Mesenteric fat pad (tissue), 1 donor: ENCODE data around the gene MLH1. TPM values are rescaled to one million over a fixed set of nuclear protein-coding genes. Genes with fewer than 3 reads are reported as not detected.
"Not testable (repeated sequence)": the region's sequence is repeated elsewhere in the genome, so short reads cannot be mapped to it uniquely, and the experiment has no call there.

Experiments used
- DNase-seq: peaks from one replicate; pipeline ENCODE4 v3.0.0-alpha.2; 2020; ENCODE audit warnings: low spot score
- total RNA-seq: library from RNA; stranded (reverse); fragmentation: NEBNext Ultra II Directional; extraction: Animal tissue kit (Norgen Biotek cat#: 25700); gene quantifications from one replicate; pipeline ENCODE4 v1.2.1, GENCODE V29; 2021
- donor health status: DM: yes; HTN: yes; CAD: no.

Gene MLH1
- total RNA-seq, 1 donor from 2014 or later, result 25.0 TPM

DNA sequence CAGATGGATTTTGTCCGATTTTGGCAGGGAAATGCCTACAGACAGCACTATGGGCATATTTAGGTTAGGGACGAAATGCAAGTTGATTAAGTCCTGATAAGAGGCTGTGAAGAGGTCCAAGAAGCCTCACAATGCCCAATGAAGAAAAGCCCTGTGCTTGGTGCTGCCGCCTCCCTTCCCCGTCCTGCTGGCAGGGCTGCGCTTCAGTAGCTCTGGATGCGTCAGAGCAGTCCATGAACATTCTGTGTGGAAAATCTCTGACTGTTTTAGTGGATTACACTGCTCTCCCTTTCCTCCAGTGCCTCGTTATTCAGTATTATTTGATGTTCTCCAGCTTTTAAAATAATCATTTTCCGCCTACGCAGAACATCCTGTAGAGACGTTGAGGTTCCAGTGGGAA is 39.6 kb downstream of the MLH1 start:
- DNase-seq, result no peak

DNA sequence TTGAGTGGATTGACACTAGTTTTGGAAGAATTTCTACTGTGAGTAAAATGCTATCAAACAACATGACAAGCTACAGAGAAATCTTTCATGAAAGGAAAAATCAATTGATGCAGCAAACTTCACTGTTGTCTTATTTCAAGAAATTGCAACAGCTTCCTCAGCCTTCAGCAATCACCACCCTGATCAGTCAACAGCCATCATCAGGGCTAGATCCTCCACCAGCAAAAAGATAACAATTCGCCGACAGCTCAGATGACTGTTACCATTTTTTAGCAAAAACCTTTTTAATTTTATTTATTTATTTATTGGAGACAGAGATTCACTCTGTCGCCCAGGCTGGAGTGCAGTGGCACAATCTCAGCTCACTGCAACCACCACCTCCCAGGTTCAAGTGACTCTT is 44.0 kb downstream of the MLH1 start:
- no peak for DNase-seq

- no peak for DNase-seq
Observed at GRCh38 chr3:37039161-37039846, 46.0 kb downstream of the MLH1 start.

DNA sequence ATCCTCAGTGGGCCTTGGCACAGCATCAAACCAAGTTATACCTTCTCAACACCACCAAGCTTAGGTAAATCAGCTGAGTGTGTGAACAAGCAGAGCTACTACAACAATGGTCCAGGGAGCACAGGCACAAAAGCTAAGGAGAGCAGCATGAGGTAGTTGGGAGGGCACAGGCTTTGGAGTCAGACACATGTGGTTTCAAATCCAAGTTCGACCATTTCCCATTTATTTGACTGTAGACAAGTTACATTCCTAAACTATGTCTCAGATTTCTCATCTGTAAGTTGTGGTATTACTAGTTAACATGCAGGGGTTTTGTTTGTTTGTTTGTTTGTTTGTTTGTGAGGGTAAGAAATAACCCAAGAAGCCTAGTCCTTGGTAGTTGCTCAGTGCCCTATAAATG is 46.9 kb downstream of the MLH1 start:
- DNase-seq, result no peak

- DNase-seq, result no peak
Observed at GRCh38 chr3:37041546-37042195, 48.4 kb downstream of the MLH1 start.

DNA sequence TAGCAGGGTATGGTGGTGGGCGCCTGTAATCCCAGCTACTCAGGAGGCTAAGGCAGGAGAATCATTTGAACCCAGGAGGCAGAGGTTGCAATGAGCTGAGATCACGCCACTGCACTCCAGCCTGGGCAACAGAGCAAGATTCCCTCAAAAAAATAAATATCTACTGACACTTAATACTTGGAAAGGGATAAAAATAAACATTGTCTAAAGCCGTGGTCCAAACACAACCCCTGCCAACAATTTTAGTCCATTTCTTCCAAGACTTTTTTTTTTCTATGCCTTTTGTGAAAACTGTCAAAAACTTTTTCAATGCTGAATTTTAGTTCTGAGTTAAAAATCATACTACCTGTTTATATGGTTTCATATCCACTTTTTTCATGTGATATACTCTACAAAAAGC is 49.4 kb downstream of the MLH1 start:
- not testable (repeated sequence) for DNase-seq

- no peak for DNase-seq
Observed at GRCh38 chr3:37050282-37050681, 57.0 kb downstream of the MLH1 start.

- DNase-seq, result no peak
Observed at GRCh38 chr3:37052860-37053259, 59.5 kb downstream of the MLH1 start.

GRCh38 chr3:37053337-37053736 is 60.0 kb downstream of the MLH1 start:
- DNase-seq, result no peak

DNA sequence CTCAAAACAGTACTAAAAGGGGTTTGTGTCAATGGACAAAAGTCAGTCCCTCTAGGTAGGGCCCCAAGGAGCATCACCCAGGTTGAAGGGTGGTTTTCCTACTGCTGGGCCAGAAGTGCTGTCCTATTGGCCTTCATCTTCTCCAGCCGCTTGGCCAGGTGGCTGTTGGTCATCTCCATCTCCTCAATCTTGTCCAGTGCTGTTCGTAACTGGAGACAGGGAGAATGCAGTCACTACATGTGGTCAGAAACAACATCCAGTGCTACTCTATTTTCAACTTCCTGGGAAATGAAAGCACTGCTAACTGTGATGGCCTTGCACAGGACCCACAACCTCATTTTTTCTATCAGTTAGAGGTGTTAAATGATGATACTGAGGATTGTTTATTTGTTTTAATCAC is 60.4 kb downstream of the MLH1 start:
- no peak for DNase-seq

DNA sequence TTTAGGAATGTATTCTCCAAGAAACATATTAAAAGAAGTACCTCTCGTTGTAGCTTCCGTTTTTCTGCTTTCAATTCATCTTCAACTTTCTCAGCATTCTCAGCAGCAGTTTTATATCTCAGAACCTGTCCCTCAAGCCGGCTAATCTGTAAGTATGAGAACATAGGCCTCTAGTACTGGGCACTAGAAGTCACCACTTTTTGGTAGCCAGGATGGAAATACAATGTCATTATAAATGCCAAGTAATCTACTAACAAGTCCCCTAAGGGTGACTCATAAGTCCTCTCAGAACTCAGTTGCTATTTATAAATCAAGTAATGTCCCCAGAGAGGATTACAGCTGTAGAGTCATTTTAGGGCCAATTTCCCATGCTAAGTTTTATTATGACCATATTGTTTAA is 61.1 kb downstream of the MLH1 start:
- DNase-seq, result no peak

GRCh38 chr3:37055077-37055476 is 61.8 kb downstream of the MLH1 start:
- DNase-seq, result not testable (repeated sequence)

GRCh38 chr3:37056826-37057225 is 63.5 kb downstream of the MLH1 start:
- DNase-seq, result no peak

DNA sequence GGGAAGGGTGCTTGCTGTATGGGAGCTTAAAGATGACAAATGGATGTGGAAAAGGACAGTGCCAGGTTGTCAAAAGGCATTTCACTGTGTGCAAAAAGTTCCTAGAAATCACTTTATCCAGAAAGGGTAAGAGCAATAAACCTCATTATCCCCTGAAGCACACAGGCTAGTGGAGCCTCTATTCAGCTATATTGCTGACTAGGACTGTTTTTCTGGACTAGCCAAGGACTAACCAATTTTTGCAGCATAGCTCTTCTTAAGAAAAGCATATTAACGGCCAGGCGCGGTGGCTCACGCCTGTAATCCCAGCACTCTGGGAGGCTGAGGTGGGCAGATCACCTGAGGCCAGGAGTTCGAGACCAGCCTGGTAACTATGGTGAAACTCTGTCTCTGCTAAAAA is 64.8 kb downstream of the MLH1 start:
- DNase-seq, result no peak

DNA sequence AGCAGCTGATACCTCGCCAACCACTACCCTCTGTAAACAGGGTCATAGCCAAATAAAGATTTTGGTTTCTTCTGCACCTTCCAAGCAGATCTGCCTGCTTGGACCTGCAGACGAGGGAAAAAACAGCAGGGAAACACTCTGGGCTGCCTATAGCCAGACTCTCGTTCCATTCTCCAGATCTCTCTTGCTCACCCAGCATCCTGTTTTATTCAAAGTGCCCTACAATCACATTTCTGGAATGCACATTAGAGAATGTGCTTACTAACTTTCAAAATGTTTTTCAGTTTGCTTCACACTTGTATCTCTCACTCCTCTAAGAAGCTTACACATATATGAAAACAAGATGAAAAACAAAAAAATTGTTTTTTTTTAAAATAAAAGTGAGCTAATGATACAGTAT is 71.4 kb downstream of the MLH1 start:
- no peak for DNase-seq

DNA sequence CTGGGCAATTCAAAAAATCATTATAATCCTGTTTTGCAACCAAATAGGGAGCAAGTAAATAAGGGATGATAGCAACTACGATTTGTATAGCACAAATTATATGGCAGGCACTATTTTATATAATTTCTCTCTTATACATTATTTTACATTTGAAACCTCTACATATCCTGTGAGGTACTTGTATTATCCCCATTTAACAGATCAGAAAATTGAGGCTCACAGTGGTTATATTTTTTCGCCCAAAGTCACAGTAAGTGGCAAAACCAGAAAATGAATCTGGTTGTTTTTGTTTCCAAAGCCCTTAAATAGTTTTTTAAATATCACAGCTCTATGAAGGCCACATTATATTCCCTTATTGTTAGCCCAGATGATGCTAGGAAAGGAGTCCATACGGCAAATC is 74.3 kb downstream of the MLH1 start:
- no peak for DNase-seq

DNA sequence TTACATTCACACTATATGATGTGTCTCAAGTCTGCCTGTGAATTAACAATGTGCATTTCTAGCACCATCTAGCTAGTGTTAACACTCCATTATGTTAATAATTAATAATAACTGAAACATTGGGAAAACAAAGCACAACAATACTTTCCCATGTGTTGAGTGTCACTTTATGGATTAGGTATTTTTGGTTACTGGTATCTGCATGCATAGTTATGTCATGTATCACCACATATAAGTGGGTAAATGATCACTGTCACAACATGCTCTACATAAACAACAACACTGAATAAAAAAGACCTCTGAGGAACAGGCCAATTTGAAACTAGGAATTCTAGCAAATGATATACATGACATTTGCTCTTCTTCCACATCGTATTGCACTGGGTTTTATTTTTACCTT is 74.7 kb downstream of the MLH1 start:
- DNase-seq, result no peak

- DNase-seq, result no peak
Observed at GRCh38 chr3:37071921-37072320, 78.6 kb downstream of the MLH1 start.

DNA sequence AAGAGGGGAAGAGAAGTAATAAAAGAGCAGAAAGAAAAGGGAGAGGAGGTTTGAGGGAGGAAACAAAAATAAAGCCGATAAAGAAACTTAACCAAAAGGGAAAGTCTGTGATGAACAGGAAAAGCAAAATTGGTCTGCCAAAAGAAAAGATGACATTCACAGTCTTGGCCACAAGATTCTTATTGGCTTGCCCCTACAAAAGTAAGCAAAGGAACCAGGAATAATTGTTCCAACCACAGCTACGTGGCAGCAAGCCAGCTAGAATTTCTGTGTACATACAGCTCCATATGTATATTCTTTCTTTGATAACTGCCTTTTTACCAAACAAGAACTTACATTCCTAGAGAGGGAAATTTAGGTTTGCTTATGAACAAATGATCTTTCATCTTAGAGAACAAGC is 79.6 kb downstream of the MLH1 start:
- no peak for DNase-seq

GRCh38 chr3:37074178-37074577 is 80.9 kb downstream of the MLH1 start:
- no peak for DNase-seq

GRCh38 chr3:37075955-37076354 is 82.6 kb downstream of the MLH1 start:
- DNase-seq, result no peak

DNA sequence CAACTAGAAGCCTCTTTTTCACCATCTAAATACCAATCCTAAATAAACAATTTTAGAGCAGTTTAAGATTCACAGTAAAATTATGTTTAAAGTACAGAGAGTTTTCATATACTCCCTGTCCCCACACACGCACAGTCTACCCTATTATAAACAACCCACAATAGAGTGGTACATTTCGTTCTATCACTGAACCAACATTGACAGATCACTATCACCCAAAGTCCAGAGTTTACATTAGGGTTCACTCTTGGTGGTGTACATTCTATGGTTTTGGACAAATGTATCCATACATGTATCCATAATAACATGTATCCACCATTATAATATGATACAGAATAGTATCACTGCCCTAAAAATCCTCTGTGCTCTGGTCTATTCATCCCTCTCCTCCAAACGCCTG is 89.0 kb downstream of the MLH1 start:
- DNase-seq, result no peak

DNA sequence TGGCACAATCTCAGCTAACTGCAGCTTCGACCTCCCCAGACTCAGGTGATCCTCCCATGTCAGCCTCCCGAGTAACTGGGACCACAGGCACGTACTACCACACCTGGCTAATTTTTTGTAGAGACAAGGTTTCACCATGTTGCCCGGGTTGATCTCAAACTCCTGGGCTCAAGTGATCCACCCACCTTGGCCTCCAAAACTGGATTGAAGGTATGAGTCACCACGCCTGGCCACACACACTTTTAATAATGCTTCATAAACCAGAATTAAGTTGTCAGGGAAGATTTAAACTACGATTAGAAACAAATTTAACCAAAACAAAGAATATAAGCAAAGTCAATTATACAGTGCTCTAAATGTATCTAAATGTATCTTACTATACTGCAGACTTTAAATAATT is 93.6 kb downstream of the MLH1 start:
- no peak for DNase-seq
